ENCODE data around the gene GADL1.

Gene GADL1

DNA sequence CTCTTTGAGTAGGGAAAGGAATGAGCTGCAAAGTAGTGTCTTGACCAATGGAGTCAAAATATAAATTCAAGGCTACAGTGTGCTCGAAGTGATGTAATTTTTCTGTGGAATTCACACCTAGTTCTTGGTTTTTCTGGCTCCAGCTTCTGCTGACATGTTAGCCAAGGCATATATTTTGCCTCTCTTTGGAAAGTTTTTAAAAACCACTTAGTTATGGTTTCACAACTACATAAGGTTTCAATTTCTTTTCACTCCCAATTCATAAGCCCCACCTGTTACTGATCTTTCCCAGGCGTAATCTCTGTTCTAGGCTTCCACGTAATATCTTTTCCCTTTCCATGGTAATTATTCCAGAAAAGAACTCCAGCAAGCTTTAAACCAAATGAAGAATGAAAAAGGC, 46.9 kb downstream of the GADL1 start:
- TF ChIP-seq POLR2AphosphoS5 (IDR thresholded peaks at IDR 0.05; ENCODE audit: borderline replicate concordance, low read depth, low read length) (no peak), FOXP2 (optimal IDR thresholded peaks at IDR 0.05; ENCODE audit: control extremely low read depth, extremely low read length, insufficient read depth) (no peak), EZH2 (IDR thresholded peaks at IDR 0.05) (no peak)
- no peaks in the 10 kb centered on the region for H3K9me3 ChIP-seq (ENCODE audit: low read depth, low read length)
- no peaks in the 10 kb centered on the region for H3K36me3 ChIP-seq (ENCODE audit: insufficient read depth, low read length)
- no peak overlapping the region for H3K4me3 ChIP-seq
- no peak for DNase-seq (ENCODE audit: low read depth, low spot score)
- H3K9ac ChIP-seq (ENCODE audit: insufficient read length), result no peak overlapping the region
- H3K27ac ChIP-seq, result no peak overlapping the region

DNA sequence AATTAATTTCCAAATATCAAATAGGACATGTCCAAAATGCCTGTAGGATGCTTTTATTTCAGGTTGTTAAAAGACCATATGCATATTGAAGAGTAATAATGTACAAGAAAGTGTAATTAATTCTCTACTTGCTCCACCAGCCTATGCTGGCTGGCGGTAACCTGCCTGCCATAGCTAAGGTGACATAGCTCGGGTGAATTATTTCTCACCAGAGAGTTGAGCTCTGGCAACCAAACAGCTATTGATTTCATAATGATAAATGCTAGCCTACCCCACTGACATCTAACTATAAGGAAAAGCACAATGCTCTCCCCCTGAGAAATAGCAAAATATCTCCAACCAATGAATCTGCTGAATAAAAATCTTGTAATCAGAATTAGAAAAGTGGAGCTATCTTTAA, 48.9 kb downstream of the GADL1 start:
- Histone ChIP-seq H3K4me3 (no peak overlapping the region), H3K27ac (no peak overlapping the region), H3K36me3 (ENCODE audit: insufficient read depth, low read length) (no peaks in the 10 kb centered on the region), H3K9ac (ENCODE audit: insufficient read length) (no peak overlapping the region), H3K9me3 (ENCODE audit: low read depth, low read length) (no peaks in the 10 kb centered on the region)
- TF ChIP-seq POLR2AphosphoS5 (IDR thresholded peaks at IDR 0.05; ENCODE audit: borderline replicate concordance, low read depth, low read length) (no peak), FOXP2 (optimal IDR thresholded peaks at IDR 0.05; ENCODE audit: control extremely low read depth, extremely low read length, insufficient read depth) (no peak), EZH2 (IDR thresholded peaks at IDR 0.05) (no peak)
- no peak for DNase-seq (ENCODE audit: low read depth, low spot score)

DNA sequence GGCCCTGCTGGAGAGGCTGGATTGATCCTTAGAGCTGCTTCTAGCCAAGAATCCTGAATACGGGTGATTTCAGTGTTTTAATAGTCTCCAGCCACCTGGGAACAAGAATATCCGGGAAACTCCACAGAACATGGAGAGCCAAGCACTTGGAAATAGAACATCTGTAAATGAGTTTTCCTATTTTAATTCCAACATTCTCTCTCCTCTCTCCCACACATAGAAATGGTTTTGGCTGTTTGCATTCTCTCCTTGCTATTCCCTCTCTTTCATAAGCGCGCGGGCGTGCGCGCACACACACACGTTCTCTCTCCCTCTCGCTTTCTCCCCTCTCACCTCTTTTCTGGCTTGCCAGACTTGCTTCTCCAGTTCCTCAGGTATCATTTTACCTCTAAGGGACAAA, 50.6 kb downstream of the GADL1 start:
- TF ChIP-seq POLR2AphosphoS5 (IDR thresholded peaks at IDR 0.05; ENCODE audit: borderline replicate concordance, low read depth, low read length) (no peak), EZH2 (IDR thresholded peaks at IDR 0.05) (no peak), FOXP2 (optimal IDR thresholded peaks at IDR 0.05; ENCODE audit: control extremely low read depth, extremely low read length, insufficient read depth) (no peak)
- no peak overlapping the region for H3K9ac ChIP-seq (ENCODE audit: insufficient read length)
- H3K4me3 ChIP-seq, result no peak overlapping the region
- no peaks in the 10 kb centered on the region for H3K9me3 ChIP-seq (ENCODE audit: low read depth, low read length)
- no peak overlapping the region for H3K27ac ChIP-seq
- no peak for DNase-seq (ENCODE audit: low read depth, low spot score)
- no peaks in the 10 kb centered on the region for H3K36me3 ChIP-seq (ENCODE audit: insufficient read depth, low read length)

DNA sequence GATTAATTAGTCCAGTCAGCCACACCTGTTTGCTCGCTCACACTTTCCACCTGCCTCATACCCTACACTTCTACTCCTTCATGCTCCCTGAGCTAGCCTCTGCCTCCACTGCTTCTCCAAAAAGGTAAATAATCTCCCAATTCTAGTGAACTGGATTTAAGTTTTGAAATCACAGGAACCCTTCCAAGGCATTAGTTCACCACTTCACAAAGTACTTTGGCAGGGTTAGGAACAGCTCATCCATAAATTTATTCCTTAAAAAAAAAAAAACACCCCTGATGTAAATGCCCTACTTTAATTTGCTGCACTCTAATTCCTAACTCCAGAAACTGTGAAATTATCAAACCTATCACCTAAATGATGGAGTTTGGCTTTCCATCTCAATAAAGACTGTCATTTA, 58.3 kb downstream of the GADL1 start:
- Histone ChIP-seq H3K9ac (ENCODE audit: insufficient read length) (no peak overlapping the region), H3K4me3 (no peak overlapping the region)

DNA sequence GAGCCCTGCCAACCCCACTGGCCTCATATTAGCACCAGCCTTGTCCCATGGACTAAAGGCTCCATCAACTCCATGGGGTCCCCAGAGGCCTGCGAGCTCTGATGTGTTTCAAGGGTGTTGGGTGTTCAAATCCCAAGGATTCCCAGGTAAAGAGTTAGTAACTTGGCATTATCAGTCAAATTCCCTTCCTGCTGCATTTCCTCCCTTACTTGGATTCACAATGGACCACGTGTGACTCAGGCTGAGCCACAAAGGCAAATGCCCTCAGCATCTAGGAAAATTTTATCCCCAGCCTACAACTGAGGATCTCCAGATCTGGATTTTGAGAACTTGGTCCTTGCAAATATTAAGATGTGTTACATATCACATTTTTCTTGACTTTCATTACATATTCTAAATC, 58.8 kb downstream of the GADL1 start:
- TF ChIP-seq POLR2AphosphoS5 (IDR thresholded peaks at IDR 0.05; ENCODE audit: borderline replicate concordance, low read depth, low read length) (no peak), EZH2 (IDR thresholded peaks at IDR 0.05) (no peak), FOXP2 (optimal IDR thresholded peaks at IDR 0.05; ENCODE audit: control extremely low read depth, extremely low read length, insufficient read depth) (no peak)
- H3K4me3 ChIP-seq, result no peak overlapping the region
- no peak for DNase-seq (ENCODE audit: low read depth, low spot score)
- H3K36me3 ChIP-seq (ENCODE audit: insufficient read depth, low read length), result no peaks in the 10 kb centered on the region
- H3K27ac ChIP-seq, result no peak overlapping the region
- H3K9ac ChIP-seq (ENCODE audit: insufficient read length), result no peak overlapping the region
- no peaks in the 10 kb centered on the region for H3K9me3 ChIP-seq (ENCODE audit: low read depth, low read length)

More for the DNA sequence above, 58.3 kb downstream of the GADL1 start:
- DNase-seq (ENCODE audit: low read depth, low spot score), result no peak
- Histone ChIP-seq H3K9me3 (ENCODE audit: low read depth, low read length) (no peaks in the 10 kb centered on the region), H3K36me3 (ENCODE audit: insufficient read depth, low read length) (no peaks in the 10 kb centered on the region), H3K27ac (no peak overlapping the region)
- no peak for TF ChIP-seq EZH2 (IDR thresholded peaks at IDR 0.05)

DNA sequence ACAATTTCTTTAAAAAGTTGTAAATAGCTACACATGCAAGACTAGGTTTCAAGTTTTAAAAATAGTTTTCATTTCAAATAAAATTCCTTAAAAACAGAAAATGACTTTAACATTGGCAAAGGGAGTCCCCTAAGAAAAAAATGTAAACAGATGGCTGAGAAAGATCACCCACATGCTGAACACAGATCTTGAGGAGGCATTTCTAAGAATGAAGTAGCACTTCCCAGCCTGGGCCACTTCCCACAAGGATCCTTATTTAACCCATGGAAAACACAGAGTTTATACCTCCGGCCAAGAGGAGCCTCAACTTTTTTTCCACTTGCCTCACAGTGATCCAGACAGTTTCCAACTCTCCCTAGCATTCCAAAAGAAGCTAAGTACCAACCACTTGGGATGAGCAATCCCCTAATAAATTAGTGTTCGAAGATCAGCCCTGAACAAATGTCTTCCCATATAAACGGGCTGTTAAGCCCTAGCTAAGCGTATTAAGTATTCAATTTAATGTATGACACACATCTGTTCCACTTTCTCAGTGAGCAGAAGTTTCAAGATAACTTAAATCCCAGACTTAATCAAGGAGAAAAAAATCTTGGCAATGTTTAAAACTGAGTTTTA, 61.4 kb downstream of the GADL1 start:
- Histone ChIP-seq H3K27ac (no peak overlapping the region), H3K9me3 (ENCODE audit: low read depth, low read length) (no peaks in the 10 kb centered on the region), H3K9ac (ENCODE audit: insufficient read length) (no peak overlapping the region), H3K4me3 (no peak overlapping the region), H3K36me3 (ENCODE audit: insufficient read depth, low read length) (no peaks in the 10 kb centered on the region)
- TF ChIP-seq EZH2 (IDR thresholded peaks at IDR 0.05) (no peak), FOXP2 (optimal IDR thresholded peaks at IDR 0.05; ENCODE audit: control extremely low read depth, extremely low read length, insufficient read depth) (no peak), POLR2AphosphoS5 (IDR thresholded peaks at IDR 0.05; ENCODE audit: borderline replicate concordance, low read depth, low read length) (no peak)
- no peak for DNase-seq (ENCODE audit: low read depth, low spot score)

DNA sequence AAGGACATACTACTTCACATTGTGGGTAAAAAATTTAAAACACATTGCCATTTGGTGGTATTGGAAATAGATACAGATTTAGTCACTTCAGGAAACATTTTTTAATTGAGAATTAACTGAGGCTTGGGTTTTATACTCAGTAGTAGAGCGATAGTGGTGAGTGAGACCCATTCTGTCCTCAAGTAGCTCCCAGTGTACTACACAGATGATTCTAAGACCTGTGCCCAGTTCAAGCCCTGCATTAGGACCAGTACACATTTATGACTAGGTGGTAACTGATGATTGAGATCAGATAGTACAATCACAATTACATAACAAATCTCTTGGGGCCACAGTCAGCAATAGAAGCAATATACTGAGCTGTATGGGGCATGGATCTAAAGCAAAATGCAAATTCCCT, 67.4 kb downstream of the GADL1 start:
- no peaks in the 10 kb centered on the region for H3K36me3 ChIP-seq (ENCODE audit: insufficient read depth, low read length)
- no peaks in the 10 kb centered on the region for H3K9me3 ChIP-seq (ENCODE audit: low read depth, low read length)
- no peak overlapping the region for H3K9ac ChIP-seq (ENCODE audit: insufficient read length)
- H3K27ac ChIP-seq, result no peak overlapping the region
- TF ChIP-seq EZH2 (IDR thresholded peaks at IDR 0.05), result no peak
- TF ChIP-seq POLR2AphosphoS5 (IDR thresholded peaks at IDR 0.05; ENCODE audit: borderline replicate concordance, low read depth, low read length), result no peak
- no peak for TF ChIP-seq FOXP2 (optimal IDR thresholded peaks at IDR 0.05; ENCODE audit: control extremely low read depth, extremely low read length, insufficient read depth)
- no peak for DNase-seq (ENCODE audit: low read depth, low spot score)
- no peak overlapping the region for H3K4me3 ChIP-seq

DNA sequence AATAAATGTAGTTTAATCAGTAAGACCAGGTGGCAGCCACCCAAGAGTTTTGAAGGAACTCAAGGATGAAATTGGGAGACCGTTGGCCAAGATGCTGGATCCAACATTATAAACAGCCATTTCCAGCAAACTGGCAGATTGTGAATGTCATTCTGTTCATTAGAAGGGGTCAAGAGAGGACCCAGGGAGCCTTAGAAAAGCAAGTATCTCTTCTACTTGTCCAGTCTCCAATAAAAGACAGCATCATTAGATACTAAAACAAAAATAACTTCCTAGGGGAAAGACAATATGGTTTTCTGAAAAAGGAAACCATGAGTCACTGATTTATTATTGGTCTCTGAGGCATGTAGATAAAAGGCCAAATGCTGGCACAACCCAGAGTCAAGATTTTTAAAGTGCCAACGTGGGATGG, 67.9 kb downstream of the GADL1 start:
- no peak overlapping the region for H3K9ac ChIP-seq (ENCODE audit: insufficient read length)
- DNase-seq (ENCODE audit: low read depth, low spot score), result no peak
- TF ChIP-seq FOXP2 (optimal IDR thresholded peaks at IDR 0.05; ENCODE audit: control extremely low read depth, extremely low read length, insufficient read depth), result no peak
- no peak for TF ChIP-seq EZH2 (IDR thresholded peaks at IDR 0.05)

DNA sequence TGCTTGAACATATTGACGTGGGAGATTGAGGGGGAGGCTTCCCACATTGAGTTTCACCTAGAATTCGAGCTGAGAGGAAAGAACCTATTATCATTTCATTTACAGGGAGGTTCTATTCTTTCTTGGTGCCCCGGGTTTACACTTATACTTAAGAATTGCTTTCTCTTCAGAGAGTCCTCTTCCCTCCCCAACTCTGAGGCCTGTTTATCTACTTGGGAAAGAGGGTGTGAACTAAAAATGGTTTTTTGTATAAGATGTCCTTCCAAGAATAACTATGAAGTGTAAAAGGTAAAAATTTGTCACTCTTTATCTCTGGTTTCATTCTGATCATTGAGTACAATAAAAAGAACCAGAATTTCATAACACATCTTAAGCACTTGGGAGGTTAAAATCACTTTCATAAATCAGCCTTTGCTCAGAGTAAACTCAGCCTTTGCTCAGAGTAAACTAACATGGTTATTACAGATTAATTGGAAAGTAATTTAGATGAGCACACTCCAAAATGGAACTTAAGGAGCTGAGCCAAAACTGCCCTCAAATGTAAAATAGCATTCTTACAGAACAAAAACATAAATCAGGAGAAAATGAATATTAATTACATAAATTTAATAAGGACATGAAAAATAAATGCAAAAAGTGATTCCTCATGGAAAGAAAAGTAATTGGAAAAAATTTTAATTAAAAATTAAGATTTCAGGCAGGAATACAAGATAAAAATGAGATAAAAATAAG, 75.2 kb downstream of the GADL1 start:
- Histone ChIP-seq H3K36me3 (ENCODE audit: insufficient read depth, low read length) (no peaks in the 10 kb centered on the region), H3K27ac (no peak overlapping the region), H3K9me3 (ENCODE audit: low read depth, low read length) (no peaks in the 10 kb centered on the region), H3K9ac (ENCODE audit: insufficient read length) (no peak overlapping the region), H3K4me3 (no peak overlapping the region)
- DNase-seq (ENCODE audit: low read depth, low spot score), result no peak
- TF ChIP-seq POLR2AphosphoS5 (IDR thresholded peaks at IDR 0.05; ENCODE audit: borderline replicate concordance, low read depth, low read length) (no peak), EZH2 (IDR thresholded peaks at IDR 0.05) (no peak), FOXP2 (optimal IDR thresholded peaks at IDR 0.05; ENCODE audit: control extremely low read depth, extremely low read length, insufficient read depth) (no peak)

More for the DNA sequence above, 67.9 kb downstream of the GADL1 start:
- Histone ChIP-seq H3K27ac (no peak overlapping the region), H3K36me3 (ENCODE audit: insufficient read depth, low read length) (no peaks in the 10 kb centered on the region), H3K9me3 (ENCODE audit: low read depth, low read length) (no peaks in the 10 kb centered on the region), H3K4me3 (no peak overlapping the region)
